CD8-positive, alpha-beta memory T cell (primary cell): ENCODE results near the gene CCNB1. TPM values are rescaled to one million over a fixed set of nuclear protein-coding genes. Genes with fewer than 3 reads are reported as not detected.
A peak's percentile ranks its signal among the peaks of the same experiment; 100 is the strongest.
"Not testable (repeated sequence)": the region's sequence is repeated elsewhere in the genome, so short reads cannot be mapped to it uniquely, and the experiment has no call there.

ENCODE experiments used
- CTCF ChIA-PET: fragments of 350-600 bp; sonication (Branson Sonifier 250); formaldehyde crosslinking; loops from one replicate; lab custom pipeline; 2021; ENCODE audit warnings: antibody characterized with exemption; lab: Charles Lee
- POLR2A ChIA-PET: fragments of 350-600 bp; sonication (Branson Sonifier 250); formaldehyde crosslinking; loops from one replicate; lab custom pipeline; 2021; ENCODE audit warnings: antibody characterized with exemption; lab: Charles Lee
- DNase-seq, 5 donors: peaks; one replicate each; pipeline versions ENCODE4 v3.0.0 to v3.0.0-alpha.2; 2020 to 2022; ENCODE audit warnings: mixed read lengths in 1 of 5
- H3K27ac ChIP-seq: one replicate; pipeline ENCODE4 v1.7.0; 2013; ENCODE audit warnings: low read depth, mild to moderate bottlenecking, low read length, moderate library complexity
- H3K27me3 ChIP-seq: 2 replicates; pipeline ENCODE4 v1.7.0; 2013; ENCODE audit warnings: low read length, mild to moderate bottlenecking; ENCODE audit not compliant: insufficient read depth, poor library complexity, severe bottlenecking
- H3K36me3 ChIP-seq: 2 replicates; pipeline ENCODE4 v1.7.0; 2013; ENCODE audit warnings: mild to moderate bottlenecking, low read length, moderate library complexity; ENCODE audit not compliant: insufficient read depth
- H3K4me1 ChIP-seq: 2 replicates; pipeline ENCODE4 v1.7.0; 2013; ENCODE audit warnings: mild to moderate bottlenecking, low read length, moderate library complexity; ENCODE audit not compliant: insufficient read depth
- H3K4me3 ChIP-seq: 2 replicates; pipeline ENCODE4 v1.7.0; 2013; ENCODE audit warnings: mild to moderate bottlenecking, low read length
- H3K9me3 ChIP-seq: 2 replicates; pipeline ENCODE4 v1.7.0; 2013; ENCODE audit warnings: mild to moderate bottlenecking, low read length
- H3K27ac Mint-ChIP-seq, 8 donors: one replicate each; pipeline ENCODE4 v1.8.0; 2020 to 2021; ENCODE audit warnings: mixed read lengths in 8 of 8, mild to moderate bottlenecking in 6 of 8, inconsistent platforms in 3 of 8, moderate library complexity in 3 of 8
- H3K27me3 Mint-ChIP-seq, 2 donors: one replicate each; pipeline ENCODE4 v1.8.0; 2020 to 2021; ENCODE audit warnings: mixed read lengths in 2 of 2, mild to moderate bottlenecking in 1 of 2, moderate library complexity in 1 of 2
- H3K36me3 Mint-ChIP-seq, 3 donors: one replicate each; pipeline ENCODE4 v1.8.0; 2020 to 2021; ENCODE audit warnings: mixed read lengths in 3 of 3, inconsistent platforms in 1 of 3, mild to moderate bottlenecking in 1 of 3
- H3K4me1 Mint-ChIP-seq, 3 donors: one replicate each; pipeline ENCODE4 v1.8.0; 2020 to 2021; ENCODE audit warnings: mixed read lengths in 3 of 3, inconsistent platforms in 1 of 3, mild to moderate bottlenecking in 1 of 3
- H3K4me3 Mint-ChIP-seq, 7 donors: one replicate each; pipeline ENCODE4 v1.8.0; 2020 to 2021; ENCODE audit warnings: mixed read lengths in 7 of 7, mild to moderate bottlenecking in 6 of 7, moderate library complexity in 4 of 7, inconsistent platforms in 2 of 7
- H3K9me3 Mint-ChIP-seq, 5 donors: one replicate each; pipeline ENCODE4 v1.8.0; 2020 to 2022; ENCODE audit warnings: mixed read lengths in 5 of 5, mild to moderate bottlenecking in 3 of 5, moderate library complexity in 2 of 5, inconsistent platforms in 1 of 5
- polyA plus RNA-seq: library from polyadenylated mRNA; unstranded; fragments of 300-500 nt; fragmentation: Illumina TruSeq; gene quantifications from one replicate; pipeline ENCODE4 v1.2.3, GENCODE V29; 2021
- total RNA-seq, 2 experiments: library from RNA; stranded (reverse); gene quantifications; one replicate each; pipeline ENCODE4 v1.2.3, GENCODE V29; 2021

Gene CCNB1
- total RNA-seq = 100 to 1,000 TPM; 110 to 120 TPM
- 2.1 TPM for polyA plus RNA-seq

- H3K27ac ChIP-seq = peak within 1 kb of the TSS; percentile 74
- Mint-ChIP-seq H3K27ac (peak within 1 kb of the TSS; percentile 71 to 98 (median 92)), H3K27me3 (no peaks in the 10 kb centered on the region), H3K4me1 (peaks cover 21 to 26% (median 26%) of the 10 kb centered on the region in 3 donors), H3K36me3 (peaks cover 0 to 8% (median 2%) of the 10 kb centered on the region in 3 donors), H3K9me3 (no peaks in the 10 kb centered on the region), H3K4me3 (peak within 1 kb of the TSS; percentile 84 to 97 (median 93))
- H3K4me1 ChIP-seq = peaks cover 18% of the 10 kb centered on the region
- no peaks in the 10 kb centered on the region for H3K27me3 ChIP-seq
- H3K9me3 ChIP-seq = no peaks in the 10 kb centered on the region
- peak; percentile 95 to 98 (median 96) for DNase-seq
- CTCF ChIA-PET = interaction anchor here (1.0 kb wide), 1 partner anchor 73 kb away, joined by 3 read pairs; the partner anchor contains the start of gene SLC30A5
- peak within 1 kb of the TSS; percentile 88 for H3K4me3 ChIP-seq
- no peaks in the 10 kb centered on the region for H3K36me3 ChIP-seq
- POLR2A ChIA-PET = interaction anchor here (0.6 to 1.0 kb wide), 5 partner anchors 11 to 351 kb away, joined by 3 to 5 read pairs (median 3); partner anchors contain the start of gene CDK7
Measured at GRCh38 chr5:69166686-69167492, at the start of gene CCNB1. TSS of gene CCNB1 (plus strand) at chr5:69167150. CDS start at chr5:69167263, 113 bp downstream.

- ChIA-PET CTCF (no interaction called here), POLR2A (no interaction called here)
- Mint-ChIP-seq H3K27ac (peak overlapping the region in 1 of 8 donors; percentile 13), H3K9me3 (peaks cover 0 to 2% (median 0%) of the 10 kb centered on the region in 5 donors), H3K4me3 (no peak overlapping the region), H3K27me3 (no peaks in the 10 kb centered on the region), H3K4me1 (no peaks in the 10 kb centered on the region), H3K36me3 (peaks cover 13 to 39% (median 25%) of the 10 kb centered on the region in 3 donors)
- no peaks in the 10 kb centered on the region for H3K27me3 ChIP-seq
- H3K36me3 ChIP-seq = peaks cover 14% of the 10 kb centered on the region
- H3K4me3 ChIP-seq = no peak overlapping the region
- H3K27ac ChIP-seq = no peak overlapping the region
- no peaks in the 10 kb centered on the region for H3K9me3 ChIP-seq
- H3K4me1 ChIP-seq = no peaks in the 10 kb centered on the region
- DNase-seq = no peak
Measured at GRCh38 chr5:69129413-69129812, 37.5 kb upstream of the CCNB1 start.

DNA sequence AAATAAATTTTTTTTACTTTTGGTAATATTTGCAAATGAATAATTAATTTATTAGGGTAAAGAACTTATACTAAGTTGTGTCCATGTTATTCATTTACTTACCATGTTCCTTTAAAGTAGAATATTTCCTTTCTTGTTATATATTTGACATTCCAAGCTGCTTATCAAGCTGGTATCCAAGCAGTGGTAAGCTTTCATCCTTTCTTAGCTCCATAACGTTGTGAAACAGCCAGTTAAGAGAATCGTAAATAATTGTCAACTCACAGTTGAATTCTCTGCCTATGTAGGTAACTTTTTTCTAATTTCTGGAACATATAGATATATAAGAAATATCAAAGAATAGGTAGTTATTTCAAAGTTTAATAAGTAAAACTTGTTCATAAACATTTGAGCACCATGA lies 36.7 kb upstream of the CCNB1 start:
- CTCF ChIA-PET = no interaction called here
- DNase-seq = no peak
- no peak overlapping the region for H3K27ac Mint-ChIP-seq
- peaks cover 0 to 2% (median 0%) of the 10 kb centered on the region in 5 donors for H3K9me3 Mint-ChIP-seq
- no peaks in the 10 kb centered on the region for H3K27me3 ChIP-seq
- POLR2A ChIA-PET = no interaction called here
- no peaks in the 10 kb centered on the region for H3K4me1 ChIP-seq
- H3K27ac ChIP-seq = no peak overlapping the region
- no peak overlapping the region for H3K4me3 Mint-ChIP-seq
- no peaks in the 10 kb centered on the region for H3K9me3 ChIP-seq
- no peak overlapping the region for H3K4me3 ChIP-seq
- H3K36me3 Mint-ChIP-seq = peaks cover 13 to 34% (median 26%) of the 10 kb centered on the region in 3 donors
- H3K27me3 Mint-ChIP-seq = no peaks in the 10 kb centered on the region
- H3K4me1 Mint-ChIP-seq = no peaks in the 10 kb centered on the region
- H3K36me3 ChIP-seq = peaks cover 14% of the 10 kb centered on the region

DNA sequence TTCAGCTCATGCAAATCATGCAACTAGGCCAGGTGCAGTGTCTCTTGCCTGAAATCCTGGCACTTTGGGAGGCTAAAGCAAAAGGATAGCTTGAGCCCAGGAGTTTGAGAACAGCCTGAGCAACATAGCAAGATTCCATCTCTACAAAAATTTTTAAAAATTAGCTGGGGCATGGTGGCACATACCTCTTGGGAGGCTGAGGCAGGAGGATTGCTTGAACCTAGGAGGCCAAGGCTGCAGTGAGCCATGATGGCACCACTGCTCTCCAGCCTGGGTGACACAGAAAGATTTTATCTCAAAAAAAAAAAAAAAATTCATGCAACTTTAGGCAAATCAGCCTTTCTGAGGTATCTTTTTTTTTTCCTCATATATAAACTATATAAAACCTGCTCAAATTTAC lies 35.6 kb upstream of the CCNB1 start:
- CTCF ChIA-PET = no interaction called here

DNA sequence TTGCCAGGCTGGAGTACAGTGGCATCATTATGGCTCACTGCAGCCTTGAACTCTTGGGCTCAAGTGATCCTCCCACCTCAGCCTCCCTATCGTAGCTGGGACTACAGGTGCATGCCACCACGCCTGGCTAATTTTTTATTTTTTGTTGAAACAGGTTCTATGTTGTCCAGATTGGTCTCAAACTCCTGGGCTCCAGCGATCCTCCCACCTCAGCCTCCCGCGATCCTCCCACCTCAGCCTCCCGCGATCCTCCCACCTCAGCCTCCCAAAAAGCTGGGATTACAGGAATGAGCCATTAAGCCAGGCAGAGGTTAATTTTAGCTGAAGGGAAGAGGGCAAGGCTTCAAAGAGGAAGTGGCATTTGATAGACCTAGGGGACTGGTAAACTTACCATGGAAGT lies 32.8 kb upstream of the CCNB1 start:
- Mint-ChIP-seq H3K4me1 (no peaks in the 10 kb centered on the region), H3K36me3 (peaks cover 6 to 13% (median 10%) of the 10 kb centered on the region in 3 donors), H3K27ac (peak overlapping the region in 1 of 8 donors; percentile 8), H3K9me3 (peaks cover 0 to 2% (median 0%) of the 10 kb centered on the region in 5 donors), H3K27me3 (no peaks in the 10 kb centered on the region), H3K4me3 (no peak overlapping the region)
- H3K4me1 ChIP-seq = no peaks in the 10 kb centered on the region
- peaks cover 6% of the 10 kb centered on the region for H3K36me3 ChIP-seq
- no peaks in the 10 kb centered on the region for H3K9me3 ChIP-seq
- no peak for DNase-seq
- ChIA-PET CTCF (no interaction called here), POLR2A (no interaction called here)
- no peak overlapping the region for H3K27ac ChIP-seq
- H3K27me3 ChIP-seq = no peaks in the 10 kb centered on the region
- H3K4me3 ChIP-seq = no peak overlapping the region

More for the DNA sequence above, 35.6 kb upstream of the CCNB1 start:
- no peaks in the 10 kb centered on the region for H3K4me1 ChIP-seq
- Mint-ChIP-seq H3K36me3 (peaks cover 13 to 29% (median 24%) of the 10 kb centered on the region in 3 donors), H3K9me3 (peaks cover 0 to 2% (median 0%) of the 10 kb centered on the region in 5 donors), H3K4me3 (no peak overlapping the region), H3K27ac (peak overlapping the region in 3 of 8 donors; percentile 24 to 64 (median 26)), H3K27me3 (no peaks in the 10 kb centered on the region), H3K4me1 (no peaks in the 10 kb centered on the region)
- no peaks in the 10 kb centered on the region for H3K27me3 ChIP-seq
- no peak overlapping the region for H3K4me3 ChIP-seq
- H3K9me3 ChIP-seq = no peaks in the 10 kb centered on the region
- DNase-seq = no peak
- H3K36me3 ChIP-seq = peaks cover 14% of the 10 kb centered on the region
- H3K27ac ChIP-seq = no peak overlapping the region
- POLR2A ChIA-PET = no interaction called here

- H3K36me3 ChIP-seq = no peaks in the 10 kb centered on the region
- Mint-ChIP-seq H3K4me3 (no peak overlapping the region), H3K27ac (no peak overlapping the region), H3K4me1 (no peaks in the 10 kb centered on the region), H3K9me3 (peaks cover 0 to 5% (median 1%) of the 10 kb centered on the region in 5 donors), H3K27me3 (no peaks in the 10 kb centered on the region), H3K36me3 (peaks cover 0 to 7% (median 6%) of the 10 kb centered on the region in 3 donors)
- H3K4me1 ChIP-seq = no peaks in the 10 kb centered on the region
- H3K27ac ChIP-seq = no peak overlapping the region
- CTCF ChIA-PET = no interaction called here
- H3K4me3 ChIP-seq = no peak overlapping the region
- H3K27me3 ChIP-seq = no peaks in the 10 kb centered on the region
- no peak for DNase-seq
- POLR2A ChIA-PET = no interaction called here
- no peaks in the 10 kb centered on the region for H3K9me3 ChIP-seq
Measured at GRCh38 chr5:69136293-69136692, 30.7 kb upstream of the CCNB1 start.

- H3K27ac Mint-ChIP-seq, H3K27ac ChIP-seq, H3K36me3 ChIP-seq, DNase-seq, H3K4me3 ChIP-seq, POLR2A ChIA-PET, CTCF ChIA-PET, H3K9me3 ChIP-seq, H3K27me3 Mint-ChIP-seq, H3K4me1 Mint-ChIP-seq, H3K27me3 ChIP-seq, H3K4me3 Mint-ChIP-seq, H3K4me1 ChIP-seq, H3K9me3 Mint-ChIP-seq, H3K36me3 Mint-ChIP-seq: not testable (repeated sequence)
Measured at GRCh38 chr5:69137208-69137607, 29.7 kb upstream of the CCNB1 start.

- Mint-ChIP-seq H3K9me3 (peaks cover 0 to 5% (median 4%) of the 10 kb centered on the region in 5 donors), H3K36me3 (peaks cover 0 to 7% (median 6%) of the 10 kb centered on the region in 3 donors), H3K4me3 (no peak overlapping the region), H3K4me1 (no peaks in the 10 kb centered on the region), H3K27ac (no peak overlapping the region), H3K27me3 (no peaks in the 10 kb centered on the region)
- no peak overlapping the region for H3K4me3 ChIP-seq
- POLR2A ChIA-PET = no interaction called here
- H3K9me3 ChIP-seq = no peaks in the 10 kb centered on the region
- no peaks in the 10 kb centered on the region for H3K36me3 ChIP-seq
- no peaks in the 10 kb centered on the region for H3K27me3 ChIP-seq
- DNase-seq = no peak
- CTCF ChIA-PET = no interaction called here
- no peak overlapping the region for H3K27ac ChIP-seq
- H3K4me1 ChIP-seq = no peaks in the 10 kb centered on the region
Measured at GRCh38 chr5:69137807-69138206, 29.1 kb upstream of the CCNB1 start.
